ENCODE data around the gene HASPIN. TPM values are rescaled to one million over a fixed set of nuclear protein-coding genes. Genes with fewer than 3 reads are reported as not detected.

The HASPIN gene
- polyA plus RNA-seq, 1 donor (not counting 4 experiments of a cell fraction or from before 2014, with no cell fraction given), result 3.5 TPM

DNA sequence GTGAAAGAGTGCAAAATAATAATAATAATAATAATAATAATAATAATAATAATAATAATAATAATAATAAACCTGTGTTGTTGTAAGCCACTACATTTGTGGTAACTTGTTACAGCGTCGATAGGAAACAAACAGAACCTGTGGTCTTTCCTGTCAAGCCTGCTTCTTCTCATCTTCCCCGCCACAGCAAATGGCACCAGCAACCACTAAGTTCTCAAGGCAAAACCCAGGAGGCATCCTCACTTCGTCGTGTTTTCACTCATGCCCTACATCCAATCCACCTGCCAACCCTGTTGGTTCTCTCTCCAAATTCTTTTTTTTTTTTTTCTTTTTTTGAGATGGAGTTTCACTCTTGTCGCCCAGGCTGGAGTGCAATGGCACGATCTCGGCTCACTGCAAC lies 43.1 kb downstream of the HASPIN start:
- dilution Hi-C loops (cut with MboI; ENCODE audit: extremely low pct_ligation_motif_present, low sequenced_read_pairs), result no loop called here

DNA sequence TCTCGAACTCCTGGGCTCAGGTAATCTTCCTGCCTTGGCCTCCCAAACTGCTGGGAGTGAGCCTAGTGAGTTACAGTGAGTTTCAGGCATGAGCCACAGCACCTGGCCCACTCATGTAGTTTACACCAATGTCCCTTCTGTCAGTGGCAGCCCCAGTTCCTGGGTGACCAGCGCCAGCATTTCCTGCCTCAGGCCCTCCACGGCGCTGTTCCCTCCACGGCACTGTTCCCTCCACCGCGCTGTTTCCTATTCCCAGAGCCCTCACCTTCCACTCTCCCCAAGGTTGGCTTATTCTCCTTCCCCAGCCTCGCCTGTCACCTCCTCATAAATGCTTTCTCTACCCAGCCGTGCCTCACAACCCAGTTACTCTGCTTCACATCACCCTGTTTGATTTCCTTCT lies 44.6 kb downstream of the HASPIN start:
- Histone ChIP-seq H2AFZ (ENCODE audit: control insufficient read depth, low read length) (no peak overlapping the region), H3K36me3 (ENCODE audit: control insufficient read depth in 2 of 2, extremely low read depth in 1 of 2, insufficient read depth in 2 of 2, low read length in 2 of 2) (no peaks in the 10 kb centered on the region), H3K4me3 (ENCODE audit: control insufficient read depth in 2 of 3, extremely low read depth in 1 of 3, insufficient read depth in 2 of 3, low read depth in 1 of 3, low read length in 3 of 3) (no peak overlapping the region), H3K4me1 (ENCODE audit: control insufficient read depth, extremely low read depth, insufficient read depth, low read length) (no peaks in the 10 kb centered on the region), H4K20me1 (ENCODE audit: control insufficient read depth, extremely low read depth, insufficient read depth, low read length) (no peaks in the 10 kb centered on the region), H3K4me2 (ENCODE audit: control insufficient read depth, extremely low read depth, insufficient read depth, low read depth, low read length) (no peak overlapping the region), H3K79me2 (ENCODE audit: control insufficient read depth, insufficient read depth, low read length) (no peaks in the 10 kb centered on the region), H3K9me3 (ENCODE audit: control insufficient read depth, low read depth, low read length) (no peaks in the 10 kb centered on the region), H3K9ac (ENCODE audit: control insufficient read depth, extremely low read depth, insufficient read depth, low read length) (no peak overlapping the region), H3K27me3 (ENCODE audit: control insufficient read depth, extremely low read depth, insufficient read depth, low read length) (no peaks in the 10 kb centered on the region), H3K9me1 (ENCODE audit: control insufficient read depth, extremely low read depth, insufficient read depth, low read length) (no peaks in the 10 kb centered on the region), H3K27ac (ENCODE audit: control insufficient read depth, insufficient read depth, low read length) (no peak overlapping the region)
- DNase-seq (ENCODE audit: low read depth, low spot score), result no peak
- FAIRE-seq, result no peak
- dilution Hi-C loops (cut with MboI; ENCODE audit: extremely low pct_ligation_motif_present, low sequenced_read_pairs), result no loop called here
- TF ChIP-seq, protein P1, sequence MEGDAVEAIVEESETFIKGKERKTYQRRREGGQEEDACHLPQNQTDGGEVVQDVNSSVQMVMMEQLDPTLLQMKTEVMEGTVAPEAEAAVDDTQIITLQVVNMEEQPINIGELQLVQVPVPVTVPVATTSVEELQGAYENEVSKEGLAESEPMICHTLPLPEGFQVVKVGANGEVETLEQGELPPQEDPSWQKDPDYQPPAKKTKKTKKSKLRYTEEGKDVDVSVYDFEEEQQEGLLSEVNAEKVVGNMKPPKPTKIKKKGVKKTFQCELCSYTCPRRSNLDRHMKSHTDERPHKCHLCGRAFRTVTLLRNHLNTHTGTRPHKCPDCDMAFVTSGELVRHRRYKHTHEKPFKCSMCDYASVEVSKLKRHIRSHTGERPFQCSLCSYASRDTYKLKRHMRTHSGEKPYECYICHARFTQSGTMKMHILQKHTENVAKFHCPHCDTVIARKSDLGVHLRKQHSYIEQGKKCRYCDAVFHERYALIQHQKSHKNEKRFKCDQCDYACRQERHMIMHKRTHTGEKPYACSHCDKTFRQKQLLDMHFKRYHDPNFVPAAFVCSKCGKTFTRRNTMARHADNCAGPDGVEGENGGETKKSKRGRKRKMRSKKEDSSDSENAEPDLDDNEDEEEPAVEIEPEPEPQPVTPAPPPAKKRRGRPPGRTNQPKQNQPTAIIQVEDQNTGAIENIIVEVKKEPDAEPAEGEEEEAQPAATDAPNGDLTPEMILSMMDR (optimal IDR thresholded peaks at IDR 0.05 in 1 of 3, IDR thresholded peaks at IDR 0.05 in 1 of 3, conservative IDR thresholded peaks at IDR 0.05 in 1 of 3; ENCODE audit: extremely low read depth in 1 of 3, insufficient read depth in 2 of 3, low read length in 3 of 3), result no peak
- no peak for TF ChIP-seq EZH2 (IDR thresholded peaks at IDR 0.05; ENCODE audit: low read length)

More for the DNA sequence above, 43.1 kb downstream of the HASPIN start:
- Histone ChIP-seq H2AFZ (ENCODE audit: control insufficient read depth, low read length) (no peak overlapping the region), H3K4me2 (ENCODE audit: control insufficient read depth, extremely low read depth, insufficient read depth, low read depth, low read length) (no peak overlapping the region), H3K4me3 (ENCODE audit: control insufficient read depth in 2 of 3, extremely low read depth in 1 of 3, insufficient read depth in 2 of 3, low read depth in 1 of 3, low read length in 3 of 3) (no peak overlapping the region), H3K4me1 (ENCODE audit: control insufficient read depth, extremely low read depth, insufficient read depth, low read length) (no peaks in the 10 kb centered on the region), H3K27me3 (ENCODE audit: control insufficient read depth, extremely low read depth, insufficient read depth, low read length) (no peaks in the 10 kb centered on the region), H3K9me1 (ENCODE audit: control insufficient read depth, extremely low read depth, insufficient read depth, low read length) (no peaks in the 10 kb centered on the region), H3K79me2 (ENCODE audit: control insufficient read depth, insufficient read depth, low read length) (no peaks in the 10 kb centered on the region), H3K9me3 (ENCODE audit: control insufficient read depth, low read depth, low read length) (no peaks in the 10 kb centered on the region), H3K27ac (ENCODE audit: control insufficient read depth, insufficient read depth, low read length) (no peak overlapping the region), H3K9ac (ENCODE audit: control insufficient read depth, extremely low read depth, insufficient read depth, low read length) (no peak overlapping the region), H4K20me1 (ENCODE audit: control insufficient read depth, extremely low read depth, insufficient read depth, low read length) (no peaks in the 10 kb centered on the region), H3K36me3 (ENCODE audit: control insufficient read depth in 2 of 2, extremely low read depth in 1 of 2, insufficient read depth in 2 of 2, low read length in 2 of 2) (no peaks in the 10 kb centered on the region)
- TF ChIP-seq EZH2 (IDR thresholded peaks at IDR 0.05; ENCODE audit: low read length), result no peak
- TF ChIP-seq, protein P1 (optimal IDR thresholded peaks at IDR 0.05 in 1 of 3, IDR thresholded peaks at IDR 0.05 in 1 of 3, conservative IDR thresholded peaks at IDR 0.05 in 1 of 3; ENCODE audit: extremely low read depth in 1 of 3, insufficient read depth in 2 of 3, low read length in 3 of 3), result no peak
- FAIRE-seq, result no peak
- no peak for DNase-seq (ENCODE audit: low read depth, low spot score)
